LHCN-M2 (cell line): ENCODE data around the gene WDR26. TPM values are rescaled to one million over a fixed set of nuclear protein-coding genes. Genes with fewer than 3 reads are reported as not detected.
"Not testable (repeated sequence)": the region's sequence is repeated elsewhere in the genome, so short reads cannot be mapped to it uniquely, and the experiment has no call there.

ENCODE experiments used
- DNase-seq: peaks from one replicate; pipeline ENCODE4 v3.0.0-alpha.2; 2012; ENCODE audit warnings: low read depth
- total RNA-seq: library from RNA; depleted of rRNA; stranded (reverse); fragments of >200 nt; gene quantifications from 2 replicates; pipeline ENCODE4 v1.2.3, GENCODE V29; 2014

WDR26 gene
- total RNA-seq, 1 experiment from 2014 or later: 34.6 TPM

DNA sequence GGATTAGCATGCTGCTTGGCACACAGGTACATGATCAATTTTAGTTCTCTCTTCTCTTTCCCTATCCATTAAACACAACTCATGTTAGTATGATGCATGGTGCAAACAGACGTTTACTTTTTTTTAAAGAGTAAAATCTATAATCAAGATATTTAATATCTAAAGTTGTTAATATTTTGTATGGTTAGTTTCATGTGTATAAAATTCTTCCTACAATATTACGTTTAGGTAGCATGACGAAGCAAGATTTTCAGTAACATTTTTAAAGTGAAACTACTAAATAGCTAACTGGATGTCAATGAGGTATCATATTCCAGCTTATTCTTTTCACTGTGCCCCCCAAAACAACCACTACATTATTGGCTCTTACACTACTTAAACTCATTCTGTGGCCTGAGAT is 41.3 kb downstream of the WDR26 start:
- DNase-seq: no peak

DNA sequence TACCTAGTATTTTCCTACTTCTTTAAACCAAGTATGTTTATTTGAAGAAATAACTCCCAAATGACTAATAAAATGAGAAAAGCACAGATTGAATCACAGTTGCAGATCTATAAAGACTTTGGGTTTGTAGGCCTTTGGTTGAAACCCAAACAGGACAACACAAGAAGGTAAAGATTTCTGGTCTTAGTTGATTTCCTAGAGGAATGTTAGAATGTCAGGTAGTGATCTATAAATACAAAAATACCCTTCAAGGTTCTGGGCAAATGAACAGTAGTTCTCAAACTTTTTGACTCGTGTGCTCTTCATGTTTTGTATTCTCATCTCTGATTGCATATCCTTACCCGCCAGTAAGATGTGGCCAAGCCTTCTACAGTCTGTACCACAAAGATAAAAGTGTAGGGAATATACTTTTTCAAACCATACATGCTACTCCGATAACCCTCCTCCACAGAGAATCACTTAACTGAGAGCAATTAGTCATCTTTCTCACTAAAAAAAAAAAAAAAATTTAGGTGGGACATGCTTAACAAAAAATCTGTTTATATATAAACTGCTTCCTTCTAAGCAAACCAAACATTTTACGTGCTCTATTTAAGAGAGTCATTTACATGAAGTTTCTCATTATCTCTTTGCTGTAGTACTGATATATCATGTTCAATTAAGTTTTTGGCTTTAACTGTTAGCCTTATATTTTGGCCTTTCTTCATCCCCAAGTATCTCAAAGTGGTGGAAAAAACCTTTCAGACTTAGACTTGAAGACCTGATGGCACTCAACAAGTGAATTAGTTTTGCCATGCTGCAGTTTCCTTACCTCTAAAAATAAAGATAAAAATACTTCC is 42.0 kb downstream of the WDR26 start:
- no peak for DNase-seq

DNA sequence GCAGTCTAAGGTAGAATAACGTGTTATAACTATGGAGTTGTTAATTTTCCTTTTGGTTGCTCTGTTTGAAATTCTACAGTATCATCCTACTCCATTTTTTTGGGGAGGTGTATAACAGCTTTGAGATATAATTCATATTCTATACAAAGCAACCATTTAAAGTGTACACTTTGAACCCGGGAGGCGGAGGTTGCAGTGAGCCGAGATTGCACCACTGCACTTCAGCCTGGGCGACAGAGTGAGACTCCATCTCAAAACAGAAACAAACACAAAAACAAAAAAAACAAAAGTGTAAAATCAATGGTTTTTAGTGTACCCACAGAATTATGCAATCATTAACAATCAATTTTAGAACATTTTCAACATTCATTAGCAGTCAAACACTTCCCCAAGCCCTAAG is 44.1 kb downstream of the WDR26 start:
- no peak for DNase-seq

DNA sequence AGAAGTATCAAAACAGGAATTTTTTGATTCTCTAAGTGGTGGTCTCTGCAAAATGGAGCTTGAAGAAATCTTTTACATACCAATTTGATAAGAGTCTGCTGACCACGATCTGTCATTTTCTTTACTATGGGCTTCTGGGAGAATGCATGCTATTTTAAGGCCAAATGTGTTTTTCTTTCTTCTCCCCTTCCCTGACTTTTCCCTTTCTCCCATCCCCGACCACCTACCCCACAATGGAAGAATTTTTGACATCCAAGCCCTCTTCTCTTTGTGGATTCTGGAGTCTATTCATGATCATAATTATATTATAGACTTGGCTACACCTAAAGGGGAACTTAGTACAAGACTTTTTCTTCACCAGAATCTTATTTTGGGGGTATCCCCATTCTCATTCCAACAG is 46.7 kb downstream of the WDR26 start:
- DNase-seq: no peak

DNA sequence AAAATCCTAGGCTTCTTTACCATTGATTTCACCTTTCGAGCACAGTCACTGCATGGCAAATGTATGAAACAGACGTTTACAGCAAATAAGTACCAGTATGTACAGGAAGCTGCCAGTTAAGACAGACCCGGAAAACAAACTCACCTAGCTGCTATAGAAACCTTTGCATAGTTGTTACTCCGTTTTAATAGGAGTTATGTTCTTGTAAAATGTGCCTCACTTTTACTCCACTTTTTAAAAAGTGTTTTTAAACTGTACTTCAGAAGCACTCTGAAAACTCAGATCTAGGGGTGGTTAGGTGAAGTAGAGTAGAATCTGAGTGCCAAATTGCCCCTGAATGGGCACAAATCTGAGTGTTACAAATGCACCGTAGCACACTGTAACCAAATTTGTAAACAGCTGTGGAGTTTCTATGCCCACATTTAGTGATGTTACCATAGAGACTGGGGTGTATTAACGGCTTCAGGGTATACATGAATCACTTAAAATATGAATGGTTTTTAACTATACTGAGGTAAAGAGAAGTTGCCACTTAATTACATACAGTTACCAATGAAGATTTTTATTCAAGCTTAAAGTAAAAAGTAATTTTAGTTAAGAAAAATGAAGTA is 47.2 kb downstream of the WDR26 start:
- peak; percentile 44 for DNase-seq

DNA sequence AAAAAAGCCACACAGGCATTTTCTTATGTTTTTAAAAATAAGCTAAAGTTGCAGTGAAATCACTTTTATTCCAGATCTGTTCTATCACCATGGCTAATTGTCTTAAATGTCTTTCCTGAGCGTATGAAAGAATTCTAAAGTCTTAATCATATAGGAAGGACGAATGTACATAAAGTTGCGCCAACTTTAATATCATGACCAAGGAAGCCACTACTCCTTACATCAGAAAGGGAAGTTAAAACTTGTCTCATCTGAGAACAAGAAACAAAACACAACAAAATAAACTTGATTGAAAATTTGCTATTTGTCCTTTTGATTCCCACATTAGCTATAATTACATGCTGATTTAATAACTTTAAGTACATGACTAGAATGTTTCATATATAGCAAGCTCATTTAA is 51.4 kb downstream of the WDR26 start:
- DNase-seq: no peak

DNA sequence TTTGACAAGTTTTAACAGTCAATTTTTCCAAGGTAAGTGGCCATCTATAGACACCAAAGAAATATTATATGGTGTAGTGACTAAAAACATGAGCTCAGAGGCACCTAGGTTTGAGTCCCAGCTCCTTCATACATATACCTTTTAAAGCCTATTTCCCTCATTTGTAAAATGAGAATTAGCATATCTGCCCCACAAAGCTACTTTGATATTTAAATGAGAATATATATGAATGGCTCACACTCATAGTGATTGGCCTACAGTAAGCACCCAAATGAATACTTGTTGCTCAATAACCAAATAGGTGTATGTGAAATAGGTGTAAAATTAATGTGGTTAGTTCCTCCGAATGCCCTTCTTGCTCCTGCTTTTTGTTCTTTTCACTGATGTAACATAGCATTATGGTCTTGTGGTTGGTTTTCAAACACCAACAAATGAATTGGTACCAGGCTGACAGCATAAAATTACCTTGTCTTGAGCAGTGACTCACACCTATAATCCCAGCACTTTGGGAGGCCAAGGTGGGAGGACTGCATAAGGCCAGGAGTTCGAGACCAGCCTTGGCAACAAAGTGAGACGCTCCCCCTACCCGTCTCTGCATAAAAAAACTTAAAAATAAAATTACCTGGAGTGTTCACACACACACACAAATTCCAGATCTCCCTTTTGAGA is 52.6 kb downstream of the WDR26 start:
- DNase-seq: no peak

DNA sequence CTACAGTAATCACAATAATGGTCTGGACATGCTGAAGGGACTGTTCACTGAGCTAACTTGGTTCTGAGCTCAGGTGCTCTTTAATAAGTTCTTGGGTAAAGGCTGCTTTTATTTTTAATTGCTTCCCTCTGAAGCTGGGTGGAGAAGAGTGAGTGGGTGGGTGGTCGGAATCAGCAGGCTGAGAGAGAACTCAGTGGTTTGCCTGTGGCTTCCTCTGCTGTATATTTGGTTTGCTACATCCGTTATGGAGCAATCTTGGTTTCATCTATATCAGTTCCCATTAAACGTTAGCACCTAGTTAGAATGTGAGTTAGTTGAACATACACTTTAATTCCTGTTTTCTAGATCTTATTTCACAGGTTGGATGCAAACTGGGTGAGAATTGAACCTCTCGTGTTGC is 54.6 kb downstream of the WDR26 start:
- DNase-seq: no peak

DNA sequence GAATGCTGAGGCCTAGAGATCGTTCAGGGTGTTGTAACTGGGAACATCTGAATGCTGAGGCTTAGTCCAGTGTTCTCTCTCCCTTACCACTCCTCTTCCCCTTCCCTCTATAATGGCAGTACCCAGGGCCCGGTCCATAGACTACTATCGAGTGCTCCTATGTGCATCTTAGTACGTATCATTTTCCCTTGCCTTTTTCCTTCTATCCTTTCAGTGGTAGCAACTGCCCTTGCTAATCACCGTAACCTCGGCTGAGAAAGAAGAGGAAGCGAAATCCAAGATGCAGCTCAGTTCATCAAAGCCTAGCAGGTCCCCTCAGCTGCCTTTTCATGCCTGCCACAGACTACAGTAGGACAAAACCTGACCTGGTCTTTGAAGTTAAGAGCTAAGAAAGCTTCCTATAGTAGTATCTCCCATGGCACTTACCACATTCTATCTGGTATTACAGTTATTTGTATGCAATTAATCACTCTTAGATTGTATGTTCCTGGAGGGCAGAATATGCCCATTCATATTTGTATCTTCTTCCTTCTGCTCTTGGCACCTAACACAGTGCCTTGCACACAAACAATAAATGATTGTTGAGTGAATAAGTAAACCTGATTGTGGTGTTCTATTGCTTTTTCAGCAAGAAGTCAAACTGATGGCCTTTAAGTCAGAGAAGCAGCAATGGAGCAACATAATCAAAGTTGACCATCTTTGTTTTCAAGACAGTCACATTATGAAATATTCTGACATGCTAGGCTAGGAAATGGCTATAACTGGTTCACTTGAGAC is 55.6 kb downstream of the WDR26 start:
- no peak for DNase-seq

DNA sequence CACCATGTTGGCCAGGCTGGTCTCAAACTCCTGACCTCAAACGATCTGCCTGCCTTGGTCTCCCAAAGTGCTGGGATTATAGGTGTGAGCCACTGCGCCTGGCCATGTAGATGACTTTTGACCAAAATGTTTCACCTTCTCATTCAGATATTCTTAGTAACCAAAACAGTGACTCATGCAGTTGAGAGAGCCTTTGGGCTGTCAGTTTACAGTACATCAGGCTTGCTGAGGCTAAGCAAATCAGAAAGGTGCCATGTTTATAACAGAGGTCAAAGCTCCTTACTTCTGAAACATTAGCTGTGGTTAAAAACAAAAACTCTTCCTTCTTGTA is 57.0 kb downstream of the WDR26 start:
- peak; percentile 54 for DNase-seq

DNA sequence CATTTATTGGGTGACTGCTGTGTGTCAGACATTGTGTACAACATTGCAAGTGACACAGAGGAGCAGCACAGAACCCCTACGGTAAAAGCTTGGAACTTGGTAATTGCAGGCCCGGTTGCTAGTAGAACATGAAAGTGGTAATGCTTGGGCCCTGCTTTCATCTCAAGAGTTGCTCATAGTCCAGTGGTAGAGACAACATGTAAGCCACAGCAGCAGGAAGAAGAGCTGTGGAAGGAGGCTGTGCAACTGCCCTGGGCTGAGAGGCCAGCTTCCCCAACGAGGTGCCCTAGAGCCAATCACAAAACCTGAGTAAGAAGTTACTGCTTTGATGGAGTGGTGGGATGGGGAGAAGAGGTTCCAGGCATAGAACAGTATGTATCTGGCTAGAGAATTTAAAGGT is 59.5 kb downstream of the WDR26 start:
- DNase-seq: no peak

DNA sequence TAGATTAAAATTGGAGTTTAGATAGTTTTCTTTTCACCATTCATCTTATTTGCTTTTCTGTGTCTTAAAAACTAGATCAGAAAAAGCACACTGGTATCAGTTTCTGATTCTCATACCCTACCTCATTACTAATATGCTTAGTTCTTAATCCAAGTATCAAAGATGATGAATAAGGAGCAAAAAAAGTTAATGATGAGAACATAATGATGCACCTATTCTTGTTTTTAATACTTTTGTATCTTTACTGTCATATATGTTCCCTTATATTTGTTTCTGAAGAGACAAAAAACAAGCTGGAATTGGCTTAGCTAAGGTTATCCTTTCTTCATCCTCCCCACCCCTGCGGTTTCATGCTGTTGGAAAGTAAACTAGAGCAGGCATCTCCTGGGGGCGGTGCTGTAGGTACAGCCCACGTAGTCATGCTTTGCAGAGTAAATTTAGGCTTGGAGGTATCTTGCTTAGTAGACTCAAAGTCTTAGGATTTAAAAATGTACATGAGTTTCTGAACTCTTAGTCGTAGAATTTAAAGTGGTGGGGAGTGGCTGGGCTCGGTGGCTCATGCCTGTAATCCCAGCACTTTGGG is 61.5 kb downstream of the WDR26 start:
- no peak for DNase-seq

DNA sequence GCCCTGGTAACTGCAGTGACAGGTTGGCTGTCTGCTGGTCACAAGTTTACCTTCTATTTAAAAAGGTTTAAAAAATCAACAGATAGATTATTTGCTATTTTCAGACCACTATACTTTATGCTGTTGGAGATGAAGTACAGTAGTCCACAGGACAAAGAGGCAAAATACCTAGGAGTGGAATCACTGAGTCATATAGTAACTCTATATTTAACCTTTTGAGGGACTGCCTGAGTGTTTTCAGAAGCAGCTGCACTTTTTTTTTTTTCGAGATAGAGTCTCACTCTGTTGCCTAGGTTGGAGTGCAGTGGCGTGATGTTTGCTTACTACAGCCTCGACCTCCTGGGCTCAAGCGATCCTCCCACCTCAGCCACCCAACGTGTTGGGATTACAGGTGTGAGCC is 66.2 kb downstream of the WDR26 start:
- peak; percentile 49 for DNase-seq

DNA sequence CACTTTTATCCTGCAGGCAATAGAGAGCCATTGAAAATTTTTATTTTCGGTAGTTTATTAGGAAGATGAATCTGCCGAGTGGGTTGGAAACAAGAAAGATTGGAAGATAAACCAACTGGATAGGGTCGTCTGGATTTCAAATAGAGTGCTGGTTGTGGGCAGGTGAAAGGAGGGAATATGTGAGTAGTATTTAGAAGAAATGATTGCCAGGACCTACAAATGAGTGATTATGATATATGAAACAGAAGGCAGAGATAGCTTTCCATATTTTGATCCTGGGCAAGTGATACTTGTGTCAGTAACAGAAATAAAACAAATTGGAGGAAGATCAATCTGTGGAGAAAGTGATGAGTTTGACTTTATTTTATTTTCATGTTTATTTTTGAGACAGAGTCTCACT is 75.4 kb downstream of the WDR26 start:
- no peak for DNase-seq

DNA sequence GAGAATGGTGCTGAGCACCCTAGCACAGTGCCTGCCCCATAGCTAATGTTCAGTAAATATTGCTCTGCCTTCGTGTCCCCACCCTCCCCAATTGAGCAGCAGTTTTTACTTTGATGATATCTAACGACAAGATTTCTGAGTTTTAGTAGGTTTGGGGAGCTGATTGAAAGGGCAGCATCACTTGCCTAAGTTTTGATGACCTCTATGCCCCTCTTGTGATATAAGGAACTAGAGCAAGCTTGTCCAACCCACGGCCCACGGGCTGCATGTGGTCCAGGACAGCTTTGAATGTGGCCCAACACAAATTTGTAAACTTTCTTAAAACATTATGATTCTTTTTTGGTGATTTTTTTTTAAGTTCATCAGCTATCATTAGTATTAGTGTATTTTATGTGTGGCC is 76.4 kb downstream of the WDR26 start:
- no peak for DNase-seq

DNA sequence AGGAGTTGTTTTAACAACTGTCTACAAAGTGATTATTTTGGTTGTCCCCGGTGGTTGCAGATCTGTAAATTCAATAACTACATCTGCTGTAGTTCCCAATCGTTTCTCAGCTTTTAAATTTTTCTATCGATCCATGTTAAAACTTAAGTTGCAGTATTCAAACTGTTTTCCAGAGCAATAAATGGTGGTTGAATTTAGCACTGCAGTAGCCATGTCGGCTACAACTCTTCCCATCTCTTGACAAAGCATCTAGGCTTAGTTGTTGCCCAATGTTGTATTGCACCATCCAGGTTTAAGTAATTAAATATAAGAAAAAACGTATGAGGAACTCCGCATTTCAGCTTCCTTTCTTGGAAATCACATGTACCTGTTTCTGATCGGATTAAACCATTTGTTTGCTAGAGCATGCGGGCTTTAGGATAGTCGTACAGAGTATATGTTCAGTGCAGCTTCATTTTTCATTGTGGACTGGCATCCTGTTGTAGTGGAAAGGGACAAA is 76.9 kb downstream of the WDR26 start:
- no peak for DNase-seq

DNA sequence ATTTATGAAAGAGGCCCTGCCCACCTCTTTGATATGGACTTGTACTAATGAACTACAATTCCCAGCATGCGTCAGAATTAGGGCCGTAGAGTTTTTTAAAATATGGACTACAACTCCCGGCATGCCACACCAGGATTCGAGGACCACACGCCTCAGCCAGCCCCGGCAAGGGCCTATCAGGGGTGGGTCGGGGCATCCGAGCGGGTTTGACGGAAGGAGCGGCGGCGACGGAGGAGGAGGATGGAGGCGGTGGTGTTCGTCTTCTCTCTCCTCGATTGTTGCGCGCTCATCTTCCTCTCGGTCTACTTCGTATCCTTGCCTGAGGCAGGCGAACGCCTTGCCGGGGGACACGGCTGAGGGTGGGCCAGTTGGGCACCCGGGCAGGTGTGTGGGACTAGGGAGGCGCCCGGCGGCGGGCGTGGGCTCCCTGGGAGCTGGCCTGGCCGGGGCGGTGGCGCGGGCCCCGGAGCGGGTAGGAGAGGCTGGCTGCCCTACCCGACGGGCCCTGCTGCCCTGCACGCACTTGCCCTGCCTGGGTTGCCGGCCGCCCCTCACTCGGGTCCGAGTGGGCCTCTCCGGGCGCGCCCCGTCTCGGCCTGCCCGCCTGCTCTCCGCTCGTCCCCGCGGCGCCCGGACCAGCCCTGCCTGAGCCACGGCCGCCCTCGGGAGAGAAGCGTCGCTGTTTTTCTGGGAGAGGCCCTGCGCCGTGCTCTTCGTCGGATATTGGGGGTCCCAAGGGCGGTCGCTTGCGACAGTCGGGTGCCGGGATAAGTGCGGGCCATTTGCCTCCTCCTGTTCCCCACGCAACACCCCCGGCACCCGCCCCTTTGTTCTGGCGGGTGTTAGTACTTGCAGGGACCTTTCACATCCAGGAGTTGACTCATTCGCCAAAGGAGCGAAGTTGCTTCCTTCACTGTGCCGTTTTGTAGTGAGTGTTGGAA is 77.6 kb downstream of the WDR26 start, which contains the start of gene CNIH4:
Gene CNIH4, plus strand, starts transcription at position 195 of the 941 bp plus-strand sequence. Its CDS starts 46 bp downstream, at position 241.
- peak; percentile 94 for DNase-seq

DNA sequence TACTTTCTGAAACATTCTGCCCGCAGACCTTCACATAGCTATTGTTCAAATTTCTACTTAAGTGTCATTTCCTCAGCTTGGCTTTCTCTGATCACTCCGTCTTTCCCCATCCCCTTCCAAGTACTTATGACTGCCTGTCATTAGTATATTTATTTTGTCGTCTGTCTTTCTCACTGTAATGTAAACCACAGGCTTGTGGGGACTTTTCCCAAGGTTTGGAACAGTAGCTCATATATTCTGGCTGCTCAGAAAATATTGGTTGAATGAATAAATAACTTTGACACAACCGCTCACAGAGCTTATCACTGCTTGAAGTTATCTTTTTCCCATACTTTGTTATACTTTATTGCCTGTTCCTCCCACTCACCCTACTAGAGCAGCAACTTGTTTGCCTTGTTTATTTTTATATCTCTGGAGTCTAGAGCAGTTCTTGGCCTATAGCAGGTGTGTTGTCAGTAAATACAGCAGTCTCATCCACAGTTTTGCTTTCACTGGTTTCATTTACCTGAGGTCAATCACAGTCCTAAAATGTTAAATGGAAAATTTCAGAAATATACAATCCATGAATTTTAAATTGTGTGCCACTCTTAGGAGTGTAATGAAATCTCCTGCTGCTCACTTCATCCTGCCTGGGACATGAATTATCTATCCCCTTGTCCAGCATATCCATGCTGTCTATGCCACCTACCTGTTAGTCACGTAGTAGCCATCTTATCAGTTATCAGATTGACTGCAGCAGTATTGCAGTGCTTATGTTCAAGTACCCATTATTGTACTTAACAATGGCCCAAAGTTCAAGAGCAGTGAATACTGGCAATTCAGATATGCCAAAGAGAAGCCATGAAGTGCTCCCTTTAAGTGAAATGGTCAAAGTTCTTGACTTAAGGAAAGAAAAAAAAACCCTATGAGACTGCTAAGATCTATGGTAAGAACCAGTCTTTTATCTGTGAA is 80.3 kb downstream of the WDR26 start:
- no peak for DNase-seq

DNA sequence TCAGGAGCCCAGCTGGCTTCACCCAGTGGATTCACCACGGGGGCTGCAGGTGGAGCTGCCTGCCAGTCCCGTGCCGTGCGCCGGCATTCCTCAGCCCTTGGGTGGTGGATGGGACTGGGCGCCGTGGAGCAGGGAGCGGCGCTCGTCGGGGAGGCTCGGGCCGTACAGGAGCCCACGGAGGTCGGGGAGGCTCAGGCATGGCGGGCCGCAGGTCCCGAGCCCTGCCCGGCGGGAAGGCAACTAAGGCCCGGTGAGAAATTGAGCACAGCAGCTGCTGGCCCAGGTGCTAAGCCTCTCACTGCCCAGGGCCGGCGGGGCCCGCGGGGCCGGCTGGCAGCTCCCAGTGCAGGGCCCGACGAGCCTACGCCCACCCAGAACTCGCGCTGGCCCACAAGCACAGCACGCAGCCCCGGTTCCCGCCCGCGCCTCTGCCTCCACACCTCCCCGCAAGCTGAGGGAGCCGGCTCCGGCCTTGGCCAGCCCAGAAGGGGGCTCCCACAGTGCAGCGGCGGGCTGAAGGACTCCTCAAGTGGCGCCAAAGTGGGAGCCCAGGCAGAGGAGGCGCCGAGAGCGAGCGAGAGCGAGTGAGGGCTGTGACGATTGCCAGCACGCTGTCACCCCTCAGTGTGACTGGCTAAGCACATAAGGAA is 82.0 kb downstream of the WDR26 start:
- DNase-seq: not testable (repeated sequence)
